Right lung (tissue), 5 donors: Measurements from ENCODE around the gene TCFL5. TPM values are rescaled to one million over a fixed set of nuclear protein-coding genes. Genes with fewer than 3 reads are reported as not detected.

Experiments used
- DNase-seq, 2 donors: peaks; one replicate each; pipeline ENCODE4 v3.0.0-alpha.2; 2013
- polyA plus RNA-seq, 5 donors: library from polyadenylated mRNA; unstranded; fragments of 120-200 nt; gene quantifications; one replicate each; pipeline versions ENCODE4 v1.2.1 to v1.2.3, GENCODE V29; 2013; ENCODE audit warnings: inconsistent platforms in 1 of 5, low replicate concordance in 1 of 5; ENCODE audit not compliant: insufficient read length in 5 of 5, insufficient read depth in 1 of 5

TCFL5 gene
- polyA plus RNA-seq, 5 donors: 11.1 to 13.0 (median 11.5) TPM

GRCh38 chr20:62897666-62898065 is 36.0 kb upstream of the TCFL5 start:
- no peak for DNase-seq

- DNase-seq: no peak
Observed at GRCh38 chr20:62896526-62896925, 34.9 kb upstream of the TCFL5 start.

GRCh38 chr20:62895539-62895938 is 33.9 kb upstream of the TCFL5 start:
- no peak for DNase-seq

GRCh38 chr20:62894261-62894660 is 32.6 kb upstream of the TCFL5 start:
- DNase-seq: no peak

GRCh38 chr20:62893700-62894099 is 32.1 kb upstream of the TCFL5 start:
- no peak for DNase-seq

- no peak for DNase-seq
Observed at GRCh38 chr20:62892348-62893304, 31.0 kb upstream of the TCFL5 start.

GRCh38 chr20:62891111-62891510 is 29.5 kb upstream of the TCFL5 start:
- no peak for DNase-seq

- no peak for DNase-seq
Observed at GRCh38 chr20:62890444-62890843, 28.8 kb upstream of the TCFL5 start.

- no peak for DNase-seq
Observed at GRCh38 chr20:62889871-62890270, 28.2 kb upstream of the TCFL5 start.

GRCh38 chr20:62889411-62889810 is 27.8 kb upstream of the TCFL5 start:
- DNase-seq: no peak

GRCh38 chr20:62888910-62889309 is 27.3 kb upstream of the TCFL5 start:
- DNase-seq: no peak

GRCh38 chr20:62888406-62888805 is 26.8 kb upstream of the TCFL5 start:
- DNase-seq: no peak

GRCh38 chr20:62887860-62888239 is 26.2 kb upstream of the TCFL5 start:
- DNase-seq: no peak

- no peak for DNase-seq
Observed at GRCh38 chr20:62887152-62887859, 25.7 kb upstream of the TCFL5 start.

GRCh38 chr20:62886709-62887058 is 25.1 kb upstream of the TCFL5 start:
- DNase-seq: no peak

- no peak for DNase-seq
Observed at GRCh38 chr20:62885896-62886708, 24.5 kb upstream of the TCFL5 start.

GRCh38 chr20:62885046-62885895 is 23.6 kb upstream of the TCFL5 start:
- no peak for DNase-seq

- DNase-seq: no peak
Observed at GRCh38 chr20:62884556-62884955, 22.9 kb upstream of the TCFL5 start.

GRCh38 chr20:62882426-62882825 is 20.8 kb upstream of the TCFL5 start:
- no peak for DNase-seq

GRCh38 chr20:62881662-62882395 is 20.2 kb upstream of the TCFL5 start:
- DNase-seq: no peak
